Memory B cell (primary cell): ENCODE results near the gene C4orf36.

Experiments
- ATAC-seq: fragments of 150-1000 bp; cut with Tn5 transposase; 2 replicates; pipeline ENCODE4 v1.10.0; 2021; ENCODE audit warnings: low read depth, mild to moderate bottlenecking, moderate library complexity
- DNase-seq, 2 donors: peaks; one replicate each; pipeline ENCODE4 v3.0.0; 2022; ENCODE audit warnings: low spot score in 2 of 2
- H3K27ac Mint-ChIP-seq: one replicate; pipeline ENCODE4 v1.8.0; 2022; ENCODE audit warnings: mild to moderate bottlenecking, moderate library complexity, mixed read lengths
- H3K27me3 Mint-ChIP-seq: one replicate; pipeline ENCODE4 v1.8.0; 2022; ENCODE audit warnings: mixed read lengths
- H3K36me3 Mint-ChIP-seq: one replicate; pipeline ENCODE4 v1.8.0; 2022; ENCODE audit warnings: mild to moderate bottlenecking, mixed read lengths
- H3K4me1 Mint-ChIP-seq: one replicate; pipeline ENCODE4 v1.8.0; 2022; ENCODE audit warnings: mixed read lengths
- H3K4me3 Mint-ChIP-seq: one replicate; pipeline ENCODE4 v1.8.0; 2022; ENCODE audit warnings: mild to moderate bottlenecking, moderate library complexity, mixed read lengths
- H3K9me3 Mint-ChIP-seq: one replicate; pipeline ENCODE4 v1.8.0; 2022; ENCODE audit warnings: mixed read lengths

The C4orf36 gene

GRCh38 chr4:86831262-86832130 lies 60.7 kb downstream of the C4orf36 start:
- Mint-ChIP-seq H3K4me1 (no peaks in the 10 kb centered on the region), H3K9me3 (no peaks in the 10 kb centered on the region), H3K4me3 (no peak overlapping the region), H3K27me3 (peaks cover 2% of the 10 kb centered on the region), H3K27ac (no peak overlapping the region), H3K36me3 (no peaks in the 10 kb centered on the region)
- no peak for DNase-seq
- ATAC-seq = no peak
